A549 (cell line): ENCODE data around the gene MAP2K1.

Source experiments
- CEBPB ChIP-seq, 2 experiments: fragments of >200 bp in 1 of 2; sonication (Bioruptor Twin) in 1 of 2; formaldehyde crosslinking in 1 of 2; IDR thresholded peaks; 2 replicates each; pipeline ENCODE4 v1.6.1; 2012 to 2016
- CHD2 ChIP-seq: fragments of 150-350 bp; IDR thresholded peaks from 2 replicates; pipeline ENCODE4 v1.6.1; 2014; ENCODE audit warnings: low read length; ENCODE audit not compliant: partially characterized antibody
- CHD4 ChIP-seq: fragments of 200-600 bp; sonication (generic); IDR thresholded peaks from 2 replicates; pipeline ENCODE4 v1.6.1; 2016; ENCODE audit warnings: antibody characterized with exemption, mild to moderate bottlenecking, borderline replicate concordance
- EP300 ChIP-seq, 2 experiments: fragments of >200 bp; sonication (Bioruptor Twin); formaldehyde crosslinking; IDR thresholded peaks; 2 replicates in 1 of 2; 3 replicates in 1 of 2; pipeline ENCODE4 v1.6.1; 2016 to 2017
- MAZ ChIP-seq: fragments of 150-350 bp; IDR thresholded peaks from 2 replicates; pipeline ENCODE4 v1.6.1; 2014; ENCODE audit warnings: antibody characterized with exemption, low read depth, low read length, borderline replicate concordance
- MYC ChIP-seq: IDR thresholded peaks from 2 replicates; pipeline ENCODE4 v1.6.1; 2012; ENCODE audit warnings: mild to moderate bottlenecking, inconsistent platforms, low read length, improper control_type of control experiment, borderline replicate concordance
- NPAS2 ChIP-seq: fragments of 250-450 bp; sonication (Bioruptor Pico); IDR thresholded peaks from 2 replicates; pipeline ENCODE4 v1.8.0; 2022; ENCODE audit warnings: mild to moderate bottlenecking, moderate library complexity, borderline replicate concordance
- POLR2A ChIP-seq: IDR thresholded peaks from 2 replicates; pipeline ENCODE4 v1.6.1; 2012; ENCODE audit warnings: mild to moderate bottlenecking, low read length
- POLR2AphosphoS2 ChIP-seq: conservative IDR thresholded peaks from 2 replicates; pipeline ENCODE4 v1.6.1; 2012; ENCODE audit warnings: low read length, improper control_type of control experiment, inconsistent platforms
- RAD21 ChIP-seq, 2 experiments: fragments of >200 bp in 1 of 2; sonication (Bioruptor Twin) in 1 of 2; formaldehyde crosslinking in 1 of 2; IDR thresholded peaks in 1 of 2; conservative IDR thresholded peaks in 1 of 2; 2 replicates in 1 of 2; 3 replicates in 1 of 2; pipeline ENCODE4 v1.6.1; 2012 to 2018; ENCODE audit warnings: inconsistent platforms in 1 of 2
- REST ChIP-seq: fragments of 200-600 bp; sonication (generic); IDR thresholded peaks from 2 replicates; pipeline ENCODE4 v1.6.1; 2016; ENCODE audit warnings: antibody characterized with exemption, mild to moderate bottlenecking, moderate library complexity
- TF ChIP-seq, protein P1 (sequence below): fragments of >200 bp; sonication (Bioruptor Twin); formaldehyde crosslinking; IDR thresholded peaks from 3 replicates; pipeline ENCODE4 v1.5.1; 2016

DNA sequence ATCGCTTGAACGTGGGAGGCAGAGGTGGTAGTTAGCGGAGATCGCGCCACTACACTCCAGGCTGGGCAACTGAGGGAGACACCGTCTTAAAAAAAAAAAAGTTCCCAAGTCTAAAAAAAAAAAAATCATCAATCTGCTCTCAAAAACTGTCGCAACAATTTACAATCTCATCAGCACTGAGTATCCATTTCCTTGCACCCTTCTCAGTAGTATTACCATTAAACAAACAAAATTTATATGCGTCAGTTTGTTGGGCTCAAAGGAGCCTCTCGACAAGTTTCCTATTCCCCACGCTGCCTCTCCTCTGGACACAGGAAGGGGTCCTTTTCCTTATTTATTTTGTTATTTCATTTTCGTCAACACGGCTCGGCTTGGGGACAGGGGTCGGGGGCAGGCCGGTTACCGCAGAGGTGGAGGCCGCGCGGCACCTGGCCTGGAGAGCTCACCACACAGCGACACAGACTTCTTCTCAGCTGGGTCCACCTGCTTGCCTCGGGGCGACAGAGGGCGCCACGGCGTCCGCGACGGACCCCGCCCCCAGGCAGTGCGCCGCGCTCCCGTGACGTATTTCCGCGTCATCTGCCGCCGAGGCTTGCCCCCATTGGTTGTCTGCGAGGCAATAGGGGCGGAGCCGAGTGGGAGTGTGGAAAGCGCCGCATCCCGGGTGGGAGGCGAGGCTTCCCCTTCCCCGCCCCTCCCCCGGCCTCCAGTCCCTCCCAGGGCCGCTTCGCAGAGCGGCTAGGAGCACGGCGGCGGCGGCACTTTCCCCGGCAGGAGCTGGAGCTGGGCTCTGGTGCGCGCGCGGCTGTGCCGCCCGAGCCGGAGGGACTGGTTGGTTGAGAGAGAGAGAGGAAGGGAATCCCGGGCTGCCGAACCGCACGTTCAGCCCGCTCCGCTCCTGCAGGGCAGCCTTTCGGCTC, at the start of gene MAP2K1:
- TF ChIP-seq POLR2AphosphoS2 (no peak), RAD21 (conservative IDR thresholded peaks at IDR 0.05 in 1 of 2, IDR thresholded peaks at IDR 0.05 in 1 of 2) (peak; percentile 47 to 56; a peak in 2 of 5 replicates), CHD2 (peak; percentile 21), POLR2A (peak; percentile 70), REST (no peak), MYC (0 out of 2 replicates have a peak, but pooled peaks have one; percentile 83), EP300 (IDR thresholded peaks at IDR 0.05) (no peak), CEBPB (IDR thresholded peaks at IDR 0.05) (no peak), NPAS2 (CRISPR knock-in tag) (no peak), CHD4 (no peak), MAZ (peak; percentile 83; the same call in 1 of the 2 replicates)
- TF ChIP-seq, protein P1, sequence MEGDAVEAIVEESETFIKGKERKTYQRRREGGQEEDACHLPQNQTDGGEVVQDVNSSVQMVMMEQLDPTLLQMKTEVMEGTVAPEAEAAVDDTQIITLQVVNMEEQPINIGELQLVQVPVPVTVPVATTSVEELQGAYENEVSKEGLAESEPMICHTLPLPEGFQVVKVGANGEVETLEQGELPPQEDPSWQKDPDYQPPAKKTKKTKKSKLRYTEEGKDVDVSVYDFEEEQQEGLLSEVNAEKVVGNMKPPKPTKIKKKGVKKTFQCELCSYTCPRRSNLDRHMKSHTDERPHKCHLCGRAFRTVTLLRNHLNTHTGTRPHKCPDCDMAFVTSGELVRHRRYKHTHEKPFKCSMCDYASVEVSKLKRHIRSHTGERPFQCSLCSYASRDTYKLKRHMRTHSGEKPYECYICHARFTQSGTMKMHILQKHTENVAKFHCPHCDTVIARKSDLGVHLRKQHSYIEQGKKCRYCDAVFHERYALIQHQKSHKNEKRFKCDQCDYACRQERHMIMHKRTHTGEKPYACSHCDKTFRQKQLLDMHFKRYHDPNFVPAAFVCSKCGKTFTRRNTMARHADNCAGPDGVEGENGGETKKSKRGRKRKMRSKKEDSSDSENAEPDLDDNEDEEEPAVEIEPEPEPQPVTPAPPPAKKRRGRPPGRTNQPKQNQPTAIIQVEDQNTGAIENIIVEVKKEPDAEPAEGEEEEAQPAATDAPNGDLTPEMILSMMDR = peak; percentile 83
